A673 (cell line): ENCODE data around the gene OLIG1.

ENCODE experiments used
- EZH2 ChIP-seq: fragments of 200-600 bp; sonication (generic); IDR thresholded peaks from 2 replicates; pipeline ENCODE4 v1.6.1; 2017; ENCODE audit warnings: borderline replicate concordance, low read depth, mild to moderate bottlenecking, mixed read lengths, antibody characterized with exemption, low read length; ENCODE audit not compliant: poor library complexity, severe bottlenecking
- TF ChIP-seq, protein P1 (sequence below): fragments of 300-800, 200-600 bp; sonication (generic); conservative IDR thresholded peaks from 2 replicates; pipeline ENCODE4 v1.5.1; 2017; ENCODE audit warnings: low read depth, mild to moderate bottlenecking, antibody characterized with exemption, low read length, moderate library complexity, mixed read lengths

DNA sequence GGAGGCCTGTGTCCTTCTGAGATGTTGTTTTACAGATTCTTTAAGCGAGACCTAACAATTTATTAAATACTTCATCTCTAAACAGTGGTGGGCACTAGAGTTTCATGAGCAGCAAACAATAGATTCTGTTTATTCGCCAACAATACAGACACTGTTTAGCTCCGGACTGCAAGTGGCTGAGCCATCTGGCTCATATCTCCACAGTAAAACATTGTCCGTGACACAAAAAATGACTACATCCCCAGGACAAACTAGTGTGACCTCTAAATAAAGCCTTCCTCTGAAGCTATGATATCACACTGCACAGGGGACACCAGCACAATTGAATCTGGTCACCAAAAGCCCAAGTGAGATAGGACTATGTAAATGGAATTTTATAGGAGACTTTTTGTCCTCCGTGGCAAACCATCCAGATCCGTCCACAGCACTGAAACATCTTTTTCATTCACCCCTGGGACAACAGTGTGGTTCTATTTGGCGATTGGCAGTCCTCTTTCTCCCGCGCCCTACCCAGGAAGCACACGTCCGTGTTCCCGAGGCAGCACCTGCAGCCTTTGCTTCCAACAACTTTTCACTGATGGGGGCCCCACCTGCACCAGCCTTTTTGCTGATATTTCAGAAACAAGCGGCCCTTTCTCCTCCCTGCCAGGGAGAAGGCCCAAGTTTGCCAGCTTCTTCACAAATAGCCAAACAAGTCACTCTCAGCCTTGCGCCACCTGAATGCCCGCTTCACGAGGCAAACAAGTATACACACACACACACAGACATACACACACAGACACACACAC is 47.4 kb downstream of the OLIG1 start:
- TF ChIP-seq, protein P1, sequence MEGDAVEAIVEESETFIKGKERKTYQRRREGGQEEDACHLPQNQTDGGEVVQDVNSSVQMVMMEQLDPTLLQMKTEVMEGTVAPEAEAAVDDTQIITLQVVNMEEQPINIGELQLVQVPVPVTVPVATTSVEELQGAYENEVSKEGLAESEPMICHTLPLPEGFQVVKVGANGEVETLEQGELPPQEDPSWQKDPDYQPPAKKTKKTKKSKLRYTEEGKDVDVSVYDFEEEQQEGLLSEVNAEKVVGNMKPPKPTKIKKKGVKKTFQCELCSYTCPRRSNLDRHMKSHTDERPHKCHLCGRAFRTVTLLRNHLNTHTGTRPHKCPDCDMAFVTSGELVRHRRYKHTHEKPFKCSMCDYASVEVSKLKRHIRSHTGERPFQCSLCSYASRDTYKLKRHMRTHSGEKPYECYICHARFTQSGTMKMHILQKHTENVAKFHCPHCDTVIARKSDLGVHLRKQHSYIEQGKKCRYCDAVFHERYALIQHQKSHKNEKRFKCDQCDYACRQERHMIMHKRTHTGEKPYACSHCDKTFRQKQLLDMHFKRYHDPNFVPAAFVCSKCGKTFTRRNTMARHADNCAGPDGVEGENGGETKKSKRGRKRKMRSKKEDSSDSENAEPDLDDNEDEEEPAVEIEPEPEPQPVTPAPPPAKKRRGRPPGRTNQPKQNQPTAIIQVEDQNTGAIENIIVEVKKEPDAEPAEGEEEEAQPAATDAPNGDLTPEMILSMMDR: no peak
- no peak for TF ChIP-seq EZH2
